SK-N-MC (cell line): ENCODE data around the gene ZCCHC12.

Source experiments
- EZH2 ChIP-seq: fragments of 200-600 bp; sonication (generic); IDR thresholded peaks from one replicate; pipeline ENCODE4 v1.6.1; 2017; ENCODE audit warnings: antibody characterized with exemption
- POLR2AphosphoS5 ChIP-seq: IDR thresholded peaks from 2 replicates; pipeline ENCODE4 v1.6.1; 2012; ENCODE audit warnings: mild to moderate bottlenecking, low read depth, low read length, borderline replicate concordance

DNA sequence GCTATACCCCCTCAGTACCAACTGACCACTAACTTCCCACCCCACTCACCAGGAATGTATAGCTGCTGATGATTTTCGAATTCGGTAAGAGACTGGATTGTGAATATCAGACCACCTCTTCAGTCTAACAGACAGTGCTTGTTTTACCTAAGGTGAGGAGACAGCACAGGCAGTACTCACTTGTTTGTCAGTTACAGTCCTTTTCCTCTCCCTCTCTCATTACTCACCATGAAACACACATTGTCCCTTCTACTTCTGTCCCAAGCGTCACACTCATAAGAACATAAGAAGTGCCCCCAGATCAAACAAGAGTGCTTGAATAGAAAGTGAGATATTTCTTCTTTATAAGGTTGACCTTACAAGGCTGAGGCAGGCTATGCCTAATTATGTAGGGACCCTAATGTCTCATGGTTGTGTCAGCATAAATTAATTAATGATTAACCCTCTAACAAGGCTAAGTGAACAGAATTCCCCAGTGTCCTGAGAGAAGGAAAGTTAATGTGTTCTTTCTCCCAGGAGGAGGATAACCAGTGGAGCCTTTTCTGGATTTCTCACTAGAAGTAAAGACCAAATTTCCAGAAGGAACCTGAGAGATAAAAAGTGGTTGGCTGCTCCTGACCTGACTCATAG lies 32.2 kb downstream of the ZCCHC12 start:
- no peak for TF ChIP-seq EZH2
- TF ChIP-seq POLR2AphosphoS5 = no peak
